Lower lobe of right lung (tissue), 2 donors: Measurements from ENCODE around the gene RNF5. TPM values are rescaled to one million over a fixed set of nuclear protein-coding genes. Genes with fewer than 3 reads are reported as not detected.
A peak's percentile ranks its signal among the peaks of the same experiment; 100 is the strongest.

Experiments
- ATAC-seq, 2 donors: fragments of 200-7000 bp; cut with Tn5 transposase; one replicate each; pipeline ENCODE4 v1.9.1; 2020 to 2022; ENCODE audit warnings: mild to moderate bottlenecking in 2 of 2, moderate library complexity in 2 of 2
- DNase-seq: peaks from one replicate; pipeline ENCODE4 v3.0.0-alpha.2; 2020
- H3K27ac ChIP-seq: fragments of 200-600 bp; one replicate; pipeline ENCODE4 v1.8.0; 2022
- H3K27me3 ChIP-seq: fragments of 200-600 bp; one replicate; pipeline ENCODE4 v1.8.0; 2022; ENCODE audit warnings: low read depth
- H3K36me3 ChIP-seq: fragments of 200-600 bp; one replicate; pipeline ENCODE4 v1.8.0; 2022; ENCODE audit warnings: mild to moderate bottlenecking
- H3K4me1 ChIP-seq: fragments of 200-600 bp; one replicate; pipeline ENCODE4 v1.8.0; 2022
- H3K4me3 ChIP-seq: fragments of 200-600 bp; one replicate; pipeline ENCODE4 v1.8.0; 2022; ENCODE audit warnings: mild to moderate bottlenecking
- H3K9me3 ChIP-seq: fragments of 200-600 bp; one replicate; pipeline ENCODE4 v1.8.0; 2022
- CTCF ChIP-seq: fragments of 200-600 bp; IDR thresholded peaks from one replicate; pipeline ENCODE4 v1.8.0; 2022; ENCODE audit warnings: antibody characterized with exemption, mild to moderate bottlenecking
- intact Hi-C: fragments of 100-400 bp; cut with DNase I; formaldehyde crosslinking; loops from one replicate; pipeline ENCODE4 v1.11.0; 2022
- total RNA-seq: library from RNA; stranded (reverse); fragmentation: NEBNext Ultra II Directional; extraction: Animal tissue kit (Norgen Biotek cat#: 25700); gene quantifications from one replicate; pipeline ENCODE4 v1.2.1, GENCODE V29; 2021
- donor health status: DM: no; HTN: yes; CAD: no; lungs with severe emphysema.

The RNF5 gene
- total RNA-seq, 1 donor from 2014 or later: 44.9 TPM

DNA sequence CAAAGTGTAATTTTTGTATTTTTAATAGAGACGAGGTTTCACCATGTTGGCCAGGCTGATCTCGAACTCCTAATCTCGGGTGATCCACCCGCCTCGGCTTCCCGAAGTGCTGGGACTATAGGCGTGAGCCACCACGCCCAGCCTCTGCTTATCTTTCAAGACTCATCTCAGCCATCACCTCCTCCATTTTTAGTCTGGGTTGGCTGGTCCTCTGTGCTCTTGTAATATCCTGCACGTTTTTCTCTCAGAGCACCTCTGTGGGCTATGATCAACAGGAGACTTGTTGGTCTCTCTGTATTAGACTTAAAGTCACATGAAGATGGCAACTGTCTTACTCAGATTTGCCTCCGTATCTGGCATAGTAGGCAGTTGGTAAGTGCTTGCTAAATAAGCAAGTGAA is 38.1 kb downstream of the RNF5 start:
- Histone ChIP-seq H3K4me1 (no peaks in the 10 kb centered on the region), H3K27me3 (no peaks in the 10 kb centered on the region), H3K9me3 (no peaks in the 10 kb centered on the region), H3K4me3 (no peak overlapping the region), H3K27ac (no peak overlapping the region), H3K36me3 (peaks cover 27% of the 10 kb centered on the region)
- intact Hi-C loops: no loop called here
- DNase-seq (no peak), ATAC-seq (no peak)
- TF ChIP-seq CTCF: no peak

GRCh38 chr6:32216998-32217397 is 38.8 kb downstream of the RNF5 start:
- H3K36me3 ChIP-seq: peaks cover 22% of the 10 kb centered on the region
- no peaks in the 10 kb centered on the region for H3K27me3 ChIP-seq
- no peak for TF ChIP-seq CTCF
- no peak overlapping the region for H3K4me3 ChIP-seq
- DNase-seq (no peak), ATAC-seq (no peak)
- H3K27ac ChIP-seq: no peak overlapping the region
- no peaks in the 10 kb centered on the region for H3K9me3 ChIP-seq
- H3K4me1 ChIP-seq: no peaks in the 10 kb centered on the region
- intact Hi-C loops: no loop called here

DNA sequence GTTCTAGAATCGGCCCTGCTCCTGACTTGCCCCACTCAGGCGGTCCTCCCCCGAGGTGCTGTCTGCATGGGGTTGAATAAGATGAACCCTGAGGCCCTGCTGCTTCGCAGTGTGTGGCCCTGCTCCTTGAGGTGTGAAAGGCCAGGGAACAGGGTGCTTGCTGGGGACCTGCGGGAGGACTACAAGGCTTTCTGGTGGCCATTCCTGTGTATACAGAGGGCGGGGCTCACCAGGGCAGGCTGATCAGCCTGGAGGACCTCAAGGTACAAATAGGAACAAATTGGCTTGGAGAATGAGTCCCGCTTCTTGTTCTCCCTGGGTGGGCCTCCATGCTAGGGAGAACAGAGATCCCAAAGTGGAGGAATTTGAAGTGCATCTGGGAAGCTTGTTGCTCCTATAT is 40.0 kb downstream of the RNF5 start:
- no peak overlapping the region for H3K27ac ChIP-seq
- DNase-seq: no peak
- H3K36me3 ChIP-seq: peaks cover 19% of the 10 kb centered on the region

DNA sequence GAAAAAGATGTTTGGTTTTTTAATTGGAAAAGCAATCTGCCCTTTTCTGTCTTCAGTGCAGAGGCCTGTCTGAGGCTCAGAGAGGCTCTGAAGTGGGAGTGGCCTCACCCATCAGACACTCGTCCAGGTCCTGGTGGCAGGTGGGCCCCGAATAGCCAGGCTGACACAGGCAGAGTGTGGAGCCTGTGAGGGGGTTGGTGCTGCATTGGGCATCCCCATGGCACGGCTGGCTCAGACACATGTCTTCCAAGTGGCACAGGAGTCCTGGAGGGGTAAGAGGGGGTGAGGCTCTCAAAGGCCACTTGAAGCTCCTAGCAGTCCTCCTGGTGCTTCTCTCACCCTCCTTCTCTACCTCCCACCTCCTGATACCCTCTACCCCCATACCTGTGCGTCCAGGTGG is 41.8 kb downstream of the RNF5 start:
- TF ChIP-seq CTCF: no peak
- Histone ChIP-seq H3K9me3 (no peaks in the 10 kb centered on the region), H3K4me1 (peaks cover 3% of the 10 kb centered on the region), H3K36me3 (peaks cover 19% of the 10 kb centered on the region), H3K27me3 (no peaks in the 10 kb centered on the region), H3K27ac (no peak overlapping the region), H3K4me3 (no peak overlapping the region)
- intact Hi-C loops: no loop called here
- DNase-seq (no peak), ATAC-seq (no peak)

More for the DNA sequence above, 40.0 kb downstream of the RNF5 start:
- TF ChIP-seq CTCF: no peak
- Histone ChIP-seq H3K9me3 (no peaks in the 10 kb centered on the region), H3K4me3 (no peak overlapping the region), H3K27me3 (no peaks in the 10 kb centered on the region), H3K4me1 (peaks cover 3% of the 10 kb centered on the region)
- ATAC-seq: no peak
- intact Hi-C loops: no loop called here

DNA sequence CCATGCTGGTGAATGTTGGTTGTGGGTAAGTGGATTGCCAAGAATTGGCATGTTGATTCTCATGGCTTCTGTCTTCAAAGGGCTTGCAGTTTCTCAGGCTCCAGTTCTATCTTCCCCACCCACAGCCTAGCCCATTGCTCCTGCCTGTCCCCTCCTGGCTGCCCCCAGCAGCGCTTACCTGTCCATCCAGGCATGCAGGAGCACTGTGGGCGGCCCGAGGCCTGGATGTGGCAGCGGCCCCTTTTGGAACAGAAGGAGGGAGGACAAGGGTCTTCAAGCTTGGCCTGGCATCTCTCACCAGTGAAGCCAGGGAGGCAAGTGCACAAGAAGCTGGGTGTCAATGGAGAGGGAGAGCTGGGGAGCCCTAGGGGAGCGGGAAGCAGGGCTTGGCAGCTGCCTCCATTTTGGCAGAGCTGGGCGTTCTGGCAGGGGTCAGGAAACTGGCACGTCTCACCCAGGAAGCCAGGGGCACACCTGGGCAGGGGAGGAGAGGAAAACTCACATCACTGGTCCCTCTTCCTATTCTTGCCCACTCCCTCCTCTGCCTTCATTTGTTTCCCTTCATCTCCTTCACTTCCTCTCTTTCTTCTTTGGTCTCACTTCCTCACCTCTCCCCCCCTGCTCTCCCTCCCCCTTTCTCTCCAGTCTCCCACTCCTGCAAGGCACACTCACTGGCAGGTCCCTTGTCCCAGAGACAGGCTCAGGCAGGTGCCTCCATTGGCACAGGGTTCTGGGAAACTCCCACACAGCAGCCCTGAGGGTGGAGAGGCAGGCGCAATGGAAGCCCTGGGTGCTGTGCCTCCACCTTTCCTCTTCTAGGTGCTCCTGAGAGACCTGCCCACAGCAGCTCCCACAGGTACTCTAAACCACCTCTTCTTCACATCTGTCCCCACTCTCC is 44.4 kb downstream of the RNF5 start:
- ATAC-seq: peak in 1 of 2 donors; percentile 9
- Histone ChIP-seq H3K4me3 (peak overlapping the region; percentile 49), H3K9me3 (no peaks in the 10 kb centered on the region), H3K36me3 (peaks cover 13% of the 10 kb centered on the region), H3K4me1 (peaks cover 3% of the 10 kb centered on the region), H3K27me3 (no peaks in the 10 kb centered on the region), H3K27ac (peak overlapping the region; percentile 68)
- intact Hi-C loops: no loop called here
- DNase-seq: no peak
- TF ChIP-seq CTCF: no peak
